DMS 273 treated with DMSO at 0.1 percent for 48 hours (cell line): Measurements from ENCODE around the gene STAP1.
"Not testable (repeated sequence)": the region's sequence is repeated elsewhere in the genome, so short reads cannot be mapped to it uniquely, and the experiment has no call there.

Experiments
- DNase-seq: peaks from one replicate; lab custom pipeline; 2025; lab: John Stamatoyannopoulos, UW

Gene STAP1, protein sequence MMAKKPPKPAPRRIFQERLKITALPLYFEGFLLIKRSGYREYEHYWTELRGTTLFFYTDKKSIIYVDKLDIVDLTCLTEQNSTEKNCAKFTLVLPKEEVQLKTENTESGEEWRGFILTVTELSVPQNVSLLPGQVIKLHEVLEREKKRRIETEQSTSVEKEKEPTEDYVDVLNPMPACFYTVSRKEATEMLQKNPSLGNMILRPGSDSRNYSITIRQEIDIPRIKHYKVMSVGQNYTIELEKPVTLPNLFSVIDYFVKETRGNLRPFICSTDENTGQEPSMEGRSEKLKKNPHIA

DNA sequence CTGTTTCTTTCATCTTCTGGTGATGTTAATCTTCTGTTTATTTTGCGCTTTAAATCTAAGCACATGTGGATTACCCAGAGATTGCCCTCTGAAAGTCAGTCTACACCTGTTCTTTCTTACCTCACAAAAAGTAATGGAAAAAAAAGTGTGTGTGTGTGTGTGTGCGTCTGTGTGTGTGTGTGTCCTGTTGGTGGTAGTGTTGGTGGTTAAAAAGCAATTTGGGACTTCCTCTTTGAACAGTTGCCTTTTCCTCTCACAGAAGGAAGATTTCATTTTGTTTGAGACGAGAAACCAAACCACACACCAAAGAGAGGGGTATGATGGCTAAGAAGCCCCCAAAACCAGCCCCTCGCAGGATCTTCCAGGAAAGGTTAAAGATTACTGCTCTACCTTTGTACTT is at the start of gene STAP1:
TSS of gene STAP1 (plus strand) at position 235 of the 400 bp plus-strand sequence. CDS start at position 318, 83 bp downstream.
- DNase-seq, result no peak

DNA sequence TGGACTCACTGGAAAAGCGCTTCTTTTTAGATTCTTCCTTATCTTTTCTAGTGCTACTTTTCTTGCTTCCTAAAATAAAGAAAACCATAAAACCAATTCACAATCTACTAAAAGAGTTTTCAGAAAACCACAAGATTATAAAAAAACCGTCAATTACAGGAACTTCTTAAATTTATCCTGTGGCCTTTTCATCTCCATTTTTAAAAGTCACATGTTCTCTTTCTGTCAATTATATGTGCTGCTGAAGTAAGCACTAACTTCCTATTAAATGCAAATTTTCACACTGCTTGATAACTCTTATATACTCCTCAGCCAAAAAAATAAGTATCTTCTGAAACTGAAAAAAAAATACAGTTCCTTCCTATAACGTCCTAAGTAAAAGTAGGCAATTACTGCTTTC is 46.0 kb upstream of the STAP1 start:
- no peak for DNase-seq

DNA sequence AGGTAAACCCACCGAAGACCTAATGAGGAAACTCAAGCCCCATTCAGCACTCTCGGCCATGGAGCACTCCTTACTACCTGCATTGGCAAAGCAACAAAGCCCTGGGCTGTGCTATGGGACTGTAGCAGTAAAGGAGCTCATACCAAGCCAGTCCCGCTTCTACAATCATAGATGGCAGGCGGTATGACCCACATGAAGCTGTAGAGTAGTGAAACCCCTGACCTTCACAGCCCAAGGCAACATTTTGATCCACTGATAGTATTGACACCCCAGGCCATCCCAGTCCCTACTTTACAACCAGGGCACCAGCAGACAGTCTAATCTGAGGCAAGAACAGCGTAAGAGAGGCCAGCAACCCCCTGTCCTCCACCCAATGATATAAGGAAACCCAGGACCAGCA is 38.4 kb upstream of the STAP1 start:
- DNase-seq, result no peak

DNA sequence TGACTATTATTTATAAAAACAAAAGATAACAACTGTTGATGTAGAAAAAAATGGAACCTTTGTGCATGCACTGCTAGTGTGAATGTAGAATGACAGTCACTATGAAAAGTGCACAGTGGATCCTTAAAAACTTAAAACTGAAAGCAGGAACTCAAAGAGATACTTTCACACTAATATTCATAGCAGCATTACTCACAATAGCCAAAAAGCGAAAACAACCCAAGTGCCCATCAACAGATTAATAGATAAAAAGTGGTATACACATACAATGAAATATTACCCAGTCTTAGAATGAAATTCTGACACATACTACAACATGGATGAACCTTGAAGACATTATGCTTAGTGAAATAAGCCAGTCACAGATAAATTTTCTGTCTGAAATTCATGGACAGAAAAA is 37.0 kb upstream of the STAP1 start:
- no peak for DNase-seq

DNA sequence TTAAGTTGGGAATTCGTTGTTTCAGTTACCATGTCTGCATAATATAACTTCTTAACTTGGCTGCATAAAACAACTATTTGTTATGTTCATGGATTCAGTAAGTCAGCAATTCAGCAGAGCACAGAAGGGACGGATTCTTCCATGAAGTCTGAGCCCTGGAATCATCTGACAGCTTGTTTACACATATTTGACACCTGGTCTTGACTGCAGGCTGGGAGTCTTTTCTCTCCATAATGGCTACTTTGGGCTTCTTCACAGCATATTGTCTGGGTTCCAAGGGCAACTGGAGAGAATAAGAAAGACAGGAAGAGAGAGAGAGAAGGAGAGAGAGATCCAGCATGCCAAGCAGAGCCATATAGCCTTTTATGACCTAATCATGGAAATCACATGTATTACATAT is 36.3 kb upstream of the STAP1 start:
- no peak for DNase-seq

DNA sequence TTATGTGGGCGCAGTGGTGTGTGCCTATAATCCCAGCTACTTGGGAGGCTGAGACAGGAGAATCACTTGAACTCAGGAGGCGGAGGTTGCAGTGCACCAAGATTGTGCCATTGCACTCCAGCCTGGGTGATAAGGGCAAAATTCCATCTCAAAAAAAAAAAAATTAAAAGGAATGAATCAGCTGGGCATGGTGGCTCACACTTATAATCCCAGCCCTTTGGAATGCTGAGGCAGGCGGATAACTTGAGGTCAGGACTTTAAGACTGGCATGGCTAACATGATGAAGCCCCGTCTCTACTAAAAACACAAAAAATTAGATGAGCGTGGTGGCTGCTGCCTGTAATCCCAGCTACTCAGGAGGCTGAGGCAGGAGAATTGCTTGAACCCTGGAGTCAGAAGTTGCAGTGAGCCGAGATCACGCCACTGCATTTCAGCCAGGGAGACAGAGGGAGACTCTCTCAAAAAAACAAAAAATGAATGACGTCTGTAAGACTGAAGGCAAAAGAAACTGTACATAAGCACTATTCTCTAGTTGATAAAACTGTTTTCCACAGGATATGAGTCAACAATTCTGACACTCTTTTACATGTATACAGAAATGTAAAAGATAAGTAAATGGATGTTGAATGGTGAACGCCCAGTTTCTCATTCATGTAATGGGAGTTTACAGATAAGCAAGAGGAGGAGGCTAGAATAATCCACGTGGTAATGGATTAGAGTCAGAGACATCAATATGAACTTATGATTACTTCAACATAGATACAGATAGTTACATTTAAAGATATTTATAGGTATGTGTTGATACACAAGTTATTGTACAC is 35.5 kb upstream of the STAP1 start:
- no peak for DNase-seq

DNA sequence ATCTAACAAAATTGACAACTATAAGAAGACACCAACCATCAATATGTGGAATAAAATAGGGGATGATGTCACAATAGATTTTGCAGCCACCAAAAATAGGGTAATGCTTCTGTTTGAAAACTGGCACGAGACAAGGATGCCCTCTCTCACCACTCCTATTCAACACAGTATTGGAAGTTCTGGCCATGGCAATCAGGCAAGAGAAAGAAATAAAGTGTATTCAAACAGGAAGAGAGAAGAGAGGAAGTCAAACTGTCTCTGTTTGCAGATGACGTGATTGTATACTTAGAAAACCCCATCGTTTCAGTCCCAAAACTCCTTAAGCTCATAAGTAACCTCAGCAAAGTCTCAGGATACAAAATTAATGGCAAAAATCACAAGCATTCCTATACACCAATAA is 34.4 kb upstream of the STAP1 start:
- not testable (repeated sequence) for DNase-seq

DNA sequence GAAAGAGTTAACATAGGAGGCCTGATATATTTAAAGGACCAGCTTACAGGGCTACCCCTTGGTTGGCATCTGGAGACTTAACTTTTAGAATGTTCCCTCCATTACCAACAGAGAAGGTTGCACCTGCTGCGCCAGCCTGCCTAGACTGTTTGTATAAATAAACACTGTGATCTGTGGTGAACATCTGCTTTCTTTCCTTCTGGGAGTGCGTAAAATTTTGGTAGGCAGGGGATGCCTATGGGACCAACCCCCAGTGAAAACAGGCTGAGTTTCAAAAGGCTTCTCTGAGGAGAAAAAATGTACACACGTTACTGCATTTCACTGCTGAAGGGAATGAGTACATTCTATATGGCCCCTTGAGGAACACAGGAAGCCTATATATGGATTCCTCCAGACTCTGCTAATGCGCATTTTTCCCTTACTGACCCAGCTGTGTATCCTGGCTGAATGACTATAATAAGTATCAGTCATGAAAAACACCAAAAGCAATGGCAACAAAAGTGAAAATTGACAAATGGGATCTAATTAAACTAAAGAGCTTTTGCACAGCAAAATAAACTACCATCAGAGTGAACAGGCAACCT is 27.1 kb upstream of the STAP1 start:
- DNase-seq, result peak; percentile 44

DNA sequence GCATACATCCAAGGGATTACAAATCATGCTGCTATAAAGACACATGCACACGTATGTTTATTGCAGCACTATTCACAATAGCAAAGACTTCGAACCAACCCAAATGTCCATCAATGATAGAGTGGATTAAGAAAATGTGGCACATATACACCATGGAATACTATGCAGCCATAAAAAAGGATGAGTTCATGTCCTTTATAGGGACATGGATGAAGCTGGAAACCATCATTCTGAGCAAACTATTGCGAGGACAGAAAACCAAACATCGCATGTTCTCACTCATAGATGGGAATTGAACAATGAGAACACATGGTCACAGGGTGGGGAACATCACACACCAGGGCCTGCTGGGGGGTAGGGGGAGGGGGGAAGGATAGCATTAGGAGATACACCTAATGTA is 26.1 kb upstream of the STAP1 start:
- not testable (repeated sequence) for DNase-seq

DNA sequence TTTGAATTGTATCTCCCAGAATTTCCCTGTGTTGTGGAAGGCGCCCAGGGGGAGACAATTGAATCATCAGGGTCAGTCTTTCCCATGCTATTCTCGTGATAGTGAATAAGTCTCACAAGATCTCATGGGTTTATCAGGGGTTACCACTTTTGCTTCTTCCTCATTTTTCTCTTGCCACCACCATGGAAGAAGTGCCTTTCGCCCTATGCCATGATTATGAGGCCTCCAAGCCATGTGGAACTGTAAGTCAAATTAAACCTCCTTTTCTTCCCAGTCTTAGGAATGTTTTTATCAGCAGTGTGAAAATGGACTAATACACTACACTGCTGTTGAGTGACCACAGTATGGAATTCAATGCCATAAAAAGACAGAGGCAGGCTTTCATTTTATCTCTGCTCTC is 25.4 kb upstream of the STAP1 start:
- DNase-seq, result no peak

DNA sequence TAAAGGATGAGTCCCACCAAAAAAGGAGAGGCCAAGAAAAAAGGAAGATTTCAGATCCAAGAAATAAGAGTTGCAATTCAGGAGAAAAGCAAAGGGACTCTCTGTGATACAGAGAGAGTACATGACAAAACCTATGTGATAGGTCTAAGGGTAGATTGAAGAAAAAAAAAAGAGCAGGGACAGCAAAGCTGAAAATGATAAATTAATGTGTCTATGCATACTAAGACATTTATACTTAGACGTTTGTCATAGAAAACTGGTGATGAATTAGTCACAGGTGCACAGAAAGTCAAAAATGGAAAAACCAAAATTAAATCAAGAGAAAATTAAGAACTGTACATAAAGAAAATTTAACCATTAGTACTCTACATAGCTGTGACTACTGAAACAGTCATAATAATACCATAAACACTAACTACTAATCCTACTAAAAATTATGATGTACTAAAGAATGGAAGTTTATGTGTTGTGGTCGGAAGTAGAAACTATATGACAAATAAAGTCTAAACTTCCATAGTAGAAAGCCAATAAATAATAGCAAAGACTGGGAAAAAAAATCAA is 23.2 kb upstream of the STAP1 start:
- no peak for DNase-seq

DNA sequence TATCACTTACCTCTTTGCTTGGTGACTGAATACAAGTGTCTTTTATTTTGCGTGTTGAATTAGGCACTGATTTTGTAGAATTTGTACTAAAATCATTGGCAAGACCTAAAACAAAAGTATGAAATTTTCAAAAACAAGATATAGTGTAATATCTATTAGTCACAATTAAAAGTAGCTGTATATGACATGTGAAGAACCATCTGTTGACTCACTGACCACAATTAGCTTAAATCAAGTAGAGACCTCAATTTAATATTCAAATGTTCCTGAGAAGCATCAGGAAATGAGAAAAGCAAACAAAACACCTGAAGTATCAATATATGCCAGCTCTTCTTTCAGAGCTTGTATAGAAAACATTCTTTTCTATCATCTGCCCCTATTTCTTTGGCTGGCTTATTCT is 18.7 kb upstream of the STAP1 start:
- DNase-seq, result no peak

DNA sequence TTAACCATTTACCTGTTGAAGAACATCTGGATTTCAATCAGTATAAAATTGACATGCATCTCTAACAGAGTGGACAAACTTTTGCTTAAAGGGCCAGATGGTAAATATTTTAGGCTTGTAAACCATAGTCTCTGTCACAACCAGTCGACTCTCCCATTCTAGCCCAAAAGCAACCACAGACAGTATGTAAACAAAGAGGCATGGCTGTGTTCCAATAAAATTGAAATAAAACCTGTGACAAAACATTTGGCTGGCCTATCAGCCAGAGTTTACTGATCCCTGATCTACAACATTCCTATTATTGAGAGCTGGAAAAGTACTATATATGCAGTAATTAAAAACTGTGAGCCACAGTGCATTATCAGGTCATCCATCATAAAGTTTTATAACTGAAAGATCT is 16.5 kb upstream of the STAP1 start:
- no peak for DNase-seq

DNA sequence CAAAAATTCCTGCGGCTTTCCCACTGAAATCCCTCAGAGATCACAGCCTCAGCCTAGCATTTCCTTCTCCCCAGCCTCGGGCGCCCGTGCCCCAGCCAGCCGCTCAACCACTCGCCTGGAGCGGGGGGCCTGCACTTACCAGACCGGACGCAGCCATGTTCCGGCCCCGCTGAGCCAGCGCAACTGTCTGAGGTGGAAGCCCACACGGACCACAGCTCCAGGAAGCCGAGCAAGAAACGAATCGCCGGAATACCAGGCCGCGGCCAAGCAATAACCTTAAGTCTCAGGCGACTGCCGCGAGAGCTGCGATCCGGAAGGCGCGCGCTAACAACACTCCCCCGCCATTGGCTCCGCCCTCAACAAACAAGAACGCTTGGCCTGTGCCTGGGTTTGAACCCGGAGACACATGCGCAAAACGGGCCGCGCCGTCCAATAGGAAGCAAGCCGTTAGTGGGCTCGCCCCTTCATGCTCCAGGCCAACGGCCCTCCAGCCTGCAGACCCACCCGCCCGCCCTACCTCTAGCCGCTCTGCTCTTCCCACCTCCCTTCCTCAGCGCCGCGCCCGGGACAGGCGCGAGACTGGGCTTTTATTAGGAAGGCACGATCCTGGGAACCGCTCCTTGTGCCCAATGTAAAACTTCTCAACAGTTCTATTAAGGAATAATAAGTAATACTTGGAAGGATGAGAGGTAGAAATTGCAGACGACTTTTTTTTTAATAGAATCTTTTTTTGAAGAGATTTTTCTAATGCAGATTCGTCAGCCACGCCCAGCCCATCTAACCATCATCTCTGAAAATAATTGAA is 13.1 kb upstream of the STAP1 start, which contains the start of gene CENPC:
TSS of gene CENPC (minus strand) at position 305 of the 805 bp plus-strand sequence. CDS start at position 157, 148 bp downstream.
- peak; percentile 92 for DNase-seq

DNA sequence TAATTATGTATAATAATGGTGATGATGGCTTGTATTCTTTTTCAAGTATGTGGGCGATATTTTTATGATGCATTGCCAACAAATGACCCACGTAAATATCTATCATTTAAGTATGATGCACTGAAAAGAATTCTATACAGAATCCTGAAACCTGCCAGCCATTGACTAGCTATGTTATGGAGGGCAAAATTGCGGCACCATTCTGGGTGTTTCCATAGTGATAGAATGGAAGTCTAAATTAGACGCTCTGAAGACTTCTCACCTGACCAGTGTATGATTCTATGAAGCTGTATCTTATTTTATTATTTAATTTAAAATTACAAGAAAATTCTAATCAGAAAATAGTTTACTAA is 12.5 kb upstream of the STAP1 start:
- DNase-seq, result no peak

DNA sequence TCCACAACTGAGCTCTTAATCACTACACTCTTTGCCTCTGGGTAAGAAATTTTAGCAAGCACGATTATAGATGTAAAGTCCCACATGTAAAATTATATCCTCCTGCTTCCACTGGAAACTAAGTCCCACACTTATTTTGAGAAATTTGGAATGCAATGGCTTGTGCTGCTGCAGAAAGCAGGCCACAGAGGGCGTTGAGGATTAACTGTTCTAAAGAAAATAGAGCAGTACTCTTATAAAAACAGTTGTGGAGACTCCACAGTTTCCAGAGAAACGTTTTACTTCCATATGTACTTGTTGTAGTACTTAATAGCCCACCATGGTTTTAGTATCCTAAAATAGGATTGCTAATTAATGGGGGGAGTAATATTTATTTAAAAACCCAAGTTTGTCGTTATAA is 11.6 kb upstream of the STAP1 start:
- DNase-seq, result no peak

DNA sequence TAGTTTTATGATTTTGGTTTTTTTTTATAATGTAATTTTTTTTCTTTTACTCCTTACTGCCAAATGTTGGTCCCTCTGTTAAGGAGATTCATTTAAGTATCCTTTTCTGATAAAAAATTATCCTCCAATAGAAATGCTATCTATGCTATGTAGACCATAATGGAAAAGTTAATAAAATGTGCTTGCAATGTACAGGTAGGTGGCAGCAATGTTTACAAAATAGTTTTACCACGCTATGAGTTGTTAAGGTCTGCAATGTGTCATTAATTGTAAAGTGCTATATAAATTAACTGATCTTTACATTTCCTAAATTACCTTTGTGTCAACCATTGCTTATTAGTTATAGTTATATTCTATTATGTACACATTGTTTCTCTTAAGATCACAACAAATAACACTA is 9.4 kb upstream of the STAP1 start:
- peak; percentile 1 for DNase-seq

DNA sequence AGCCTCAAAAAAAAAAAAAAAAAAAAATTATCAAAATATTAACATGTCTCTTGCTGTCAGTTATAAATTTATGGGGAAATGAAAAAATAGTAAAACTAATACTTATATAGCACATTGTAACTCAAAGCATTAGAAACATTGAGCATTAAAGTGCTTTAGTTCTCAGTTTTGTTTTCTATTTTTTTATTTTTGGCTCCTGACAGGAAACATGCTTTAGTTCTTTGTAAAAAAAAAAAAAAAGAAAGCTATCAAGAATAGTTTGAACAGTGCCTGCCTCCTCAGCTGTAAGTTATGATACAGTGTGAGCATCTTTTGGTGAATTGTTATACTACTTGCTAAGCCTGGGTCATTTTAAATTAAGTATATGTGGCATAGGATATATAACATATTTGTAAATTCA is 8.1 kb upstream of the STAP1 start:
- no peak for DNase-seq

DNA sequence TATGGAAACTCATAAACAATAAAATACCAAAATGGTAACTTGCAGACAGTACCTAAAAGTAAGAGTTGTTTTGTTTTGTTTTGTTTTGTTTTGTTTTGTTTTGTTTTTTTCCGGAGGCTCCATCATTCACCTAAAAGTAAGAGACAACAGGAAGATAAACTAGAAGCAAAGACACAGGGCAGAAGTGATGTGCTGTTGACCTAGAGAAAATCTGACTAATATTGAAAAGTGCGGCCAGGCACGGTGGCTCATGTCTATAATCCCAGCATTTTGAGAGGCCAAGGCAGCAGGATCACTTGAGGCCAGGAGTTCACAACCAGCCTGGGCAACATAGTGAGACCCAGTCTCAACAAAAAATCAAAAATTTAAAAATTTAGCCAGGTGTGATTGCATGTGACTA is 7.7 kb upstream of the STAP1 start:
- DNase-seq, result no peak

DNA sequence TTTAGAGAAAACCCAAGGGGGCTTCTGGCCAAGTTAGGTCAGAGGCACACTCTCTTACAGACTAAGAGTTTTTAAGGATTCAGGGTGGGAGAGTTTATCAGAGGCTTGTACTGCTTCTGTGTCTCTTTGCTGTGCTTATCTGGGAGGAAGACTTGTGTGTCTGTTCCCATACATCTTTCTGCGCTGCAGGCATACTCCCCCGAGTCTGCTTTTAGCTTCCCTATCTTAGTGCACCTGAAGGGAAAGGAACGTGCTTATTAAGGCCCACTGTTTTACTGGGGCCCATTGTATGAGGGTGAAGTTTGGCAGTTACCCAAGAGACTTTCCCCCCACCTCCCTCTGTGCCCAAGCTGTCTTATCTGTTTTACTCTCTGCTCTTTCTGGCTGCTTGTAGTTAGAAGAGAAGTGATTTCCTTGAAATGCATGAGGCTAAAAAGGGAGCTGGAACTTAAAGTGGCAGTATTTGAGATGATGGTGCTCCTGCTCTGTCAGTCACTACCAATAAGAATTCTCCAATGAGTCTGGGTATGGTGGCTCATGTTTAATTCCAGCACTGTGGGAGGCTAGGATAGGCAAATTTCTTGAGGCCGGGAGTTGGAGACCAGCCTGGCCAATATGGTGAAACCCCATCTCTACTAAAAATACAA is 6.3 kb upstream of the STAP1 start:
- not testable (repeated sequence) for DNase-seq

DNA sequence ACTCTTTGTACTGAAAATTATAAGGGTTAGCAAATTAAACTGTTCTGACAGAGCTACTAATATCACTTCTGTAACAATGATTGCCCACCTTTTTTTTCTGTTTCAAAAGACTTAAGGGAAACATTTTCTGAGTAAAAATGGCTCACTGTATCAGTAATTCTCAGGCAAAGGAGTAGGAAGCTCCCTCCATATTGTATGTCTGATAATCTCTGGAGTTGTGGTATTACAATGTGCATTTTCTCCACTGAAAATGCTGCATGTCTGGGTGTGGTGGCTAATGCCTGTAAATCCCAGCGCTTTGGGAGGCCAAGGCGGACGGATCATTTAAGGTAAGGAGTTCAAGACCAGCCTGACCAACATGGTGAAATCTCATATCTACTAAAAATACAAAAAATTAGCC is 4.4 kb upstream of the STAP1 start:
- DNase-seq, result no peak
